Fibroblast of pulmonary artery (primary cell): Measurements from ENCODE around the gene ESR2.

Experiments used
- DNase-seq: peaks from one replicate; pipeline ENCODE4 v3.0.0-alpha.2; 2010; ENCODE audit warnings: low read depth
- H3K4me3 ChIP-seq: replicated peaks from 2 replicates; pipeline ENCODE4 v1.5.1; 2011; ENCODE audit warnings: low read depth, mild to moderate bottlenecking, control low read depth, low read length, moderate library complexity
- TF ChIP-seq, protein P1 (sequence below): IDR thresholded peaks from 2 replicates; pipeline ENCODE4 v1.5.1; 2011; ENCODE audit warnings: mild to moderate bottlenecking, control low read depth, low read length, inconsistent platforms; ENCODE audit errors: missing control alignments

Gene ESR2

DNA sequence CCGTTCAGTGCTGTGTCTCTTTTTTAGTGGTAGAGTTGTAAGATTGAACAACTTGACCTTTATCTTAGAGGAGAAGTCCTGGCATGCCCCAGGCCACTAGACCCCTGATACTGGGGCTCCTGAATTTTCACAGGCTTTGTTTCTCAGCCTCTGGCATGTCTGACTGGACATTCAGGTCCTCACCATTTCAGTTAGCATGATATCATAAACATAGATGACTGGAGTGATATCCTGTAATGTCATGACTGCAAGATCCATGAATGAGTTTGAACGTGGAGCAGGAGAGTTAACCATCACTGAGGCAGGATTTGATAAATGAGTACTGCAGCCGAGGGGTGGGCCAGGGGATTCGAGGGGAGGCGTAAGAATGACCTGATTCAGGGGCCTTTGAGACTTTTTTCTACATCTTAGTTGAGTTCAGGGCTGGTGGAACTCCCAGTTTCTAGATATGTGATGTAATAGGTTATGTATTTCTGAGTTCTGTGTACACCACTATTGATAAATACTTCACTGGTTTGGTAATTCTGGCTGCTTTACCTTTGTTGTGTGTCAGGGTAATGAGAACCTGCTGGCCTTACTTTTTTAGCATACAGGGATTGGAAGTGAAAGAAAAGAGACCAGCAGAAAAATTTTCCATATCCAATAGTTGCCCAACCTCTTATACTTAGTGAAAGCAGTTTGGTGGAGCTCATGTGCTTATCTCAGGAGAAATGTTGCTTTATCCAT is 224.4 kb downstream of the ESR2 start:
- TF ChIP-seq, protein P1, sequence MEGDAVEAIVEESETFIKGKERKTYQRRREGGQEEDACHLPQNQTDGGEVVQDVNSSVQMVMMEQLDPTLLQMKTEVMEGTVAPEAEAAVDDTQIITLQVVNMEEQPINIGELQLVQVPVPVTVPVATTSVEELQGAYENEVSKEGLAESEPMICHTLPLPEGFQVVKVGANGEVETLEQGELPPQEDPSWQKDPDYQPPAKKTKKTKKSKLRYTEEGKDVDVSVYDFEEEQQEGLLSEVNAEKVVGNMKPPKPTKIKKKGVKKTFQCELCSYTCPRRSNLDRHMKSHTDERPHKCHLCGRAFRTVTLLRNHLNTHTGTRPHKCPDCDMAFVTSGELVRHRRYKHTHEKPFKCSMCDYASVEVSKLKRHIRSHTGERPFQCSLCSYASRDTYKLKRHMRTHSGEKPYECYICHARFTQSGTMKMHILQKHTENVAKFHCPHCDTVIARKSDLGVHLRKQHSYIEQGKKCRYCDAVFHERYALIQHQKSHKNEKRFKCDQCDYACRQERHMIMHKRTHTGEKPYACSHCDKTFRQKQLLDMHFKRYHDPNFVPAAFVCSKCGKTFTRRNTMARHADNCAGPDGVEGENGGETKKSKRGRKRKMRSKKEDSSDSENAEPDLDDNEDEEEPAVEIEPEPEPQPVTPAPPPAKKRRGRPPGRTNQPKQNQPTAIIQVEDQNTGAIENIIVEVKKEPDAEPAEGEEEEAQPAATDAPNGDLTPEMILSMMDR = no peak
- no peak overlapping the region for H3K4me3 ChIP-seq
- no peak for DNase-seq

DNA sequence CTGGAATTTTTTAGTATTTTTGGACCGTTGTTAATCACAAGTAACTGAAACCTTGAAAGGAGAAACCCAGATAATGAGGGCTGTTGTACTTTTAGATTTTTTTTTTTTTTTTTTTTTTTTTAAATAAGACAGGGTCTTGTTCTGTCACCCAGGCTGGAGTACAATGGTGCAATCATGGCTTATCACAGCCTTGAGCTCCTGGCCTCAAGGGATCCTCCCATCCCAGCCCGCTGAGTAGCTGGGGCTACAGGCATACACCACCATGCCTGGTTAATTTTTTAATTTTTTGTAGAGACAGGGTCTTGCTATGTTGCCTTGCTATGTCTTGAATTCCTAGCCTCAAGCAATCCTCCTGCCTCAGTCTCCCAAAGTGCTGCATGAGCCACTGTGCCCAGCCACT is 229.7 kb downstream of the ESR2 start:
- TF ChIP-seq, protein P1 = no peak
- DNase-seq = no peak

DNA sequence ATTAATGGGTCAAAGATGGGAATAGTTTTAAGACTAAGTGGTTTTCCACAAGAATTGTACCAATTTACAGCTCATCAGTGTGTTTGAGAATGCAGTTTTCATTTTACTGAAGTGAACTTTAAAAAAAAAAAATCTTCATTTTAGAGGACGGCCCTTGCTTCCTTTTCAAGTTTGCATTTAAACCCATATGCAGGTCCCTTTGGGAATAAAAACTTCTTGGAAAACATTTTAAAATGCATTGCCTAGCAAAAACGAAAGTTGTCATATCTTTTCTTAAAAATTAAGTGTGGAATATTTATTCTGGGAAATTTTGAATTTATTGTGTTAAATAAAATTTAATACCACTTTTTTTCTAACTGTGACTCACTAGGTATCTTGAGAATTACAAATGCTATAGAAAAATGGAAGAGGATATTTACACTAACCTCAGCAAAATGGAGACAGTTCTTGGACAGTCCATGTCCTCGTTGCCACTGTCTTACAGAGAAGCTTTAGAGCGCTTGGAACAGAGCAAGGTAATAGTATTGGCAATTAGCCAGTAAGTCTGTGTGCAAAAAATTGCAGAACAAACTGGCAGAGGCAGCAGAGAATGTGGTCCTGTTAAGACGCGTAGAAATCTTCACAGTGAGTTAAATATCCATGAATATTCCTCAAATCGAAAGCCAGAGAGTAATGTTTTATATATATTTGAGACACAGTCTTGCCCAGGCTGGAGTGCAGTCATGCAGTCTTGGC is 231.6 kb downstream of the ESR2 start:
- TF ChIP-seq, protein P1 = no peak
- H3K4me3 ChIP-seq = no peak overlapping the region
- no peak for DNase-seq

More for the DNA sequence above, 229.7 kb downstream of the ESR2 start:
- H3K4me3 ChIP-seq = no peak overlapping the region

DNA sequence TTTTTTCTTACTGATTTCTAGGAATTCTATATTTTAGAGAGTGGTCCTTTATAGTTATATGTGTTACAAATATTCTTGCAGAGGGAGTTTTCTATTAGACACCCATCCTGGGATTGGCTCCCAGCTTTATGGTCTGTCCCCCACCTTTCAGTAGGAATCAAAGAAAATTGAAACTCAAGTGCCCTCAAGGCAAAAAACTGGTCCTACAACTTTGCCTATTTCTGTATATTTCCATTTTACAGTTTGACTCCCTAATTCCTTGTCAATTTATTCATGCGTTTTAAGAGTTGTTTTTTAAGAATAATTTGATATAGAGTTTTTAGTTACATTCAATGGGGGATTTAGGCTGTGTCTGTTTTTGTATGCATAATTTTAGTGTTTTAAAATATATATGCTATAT is 232.5 kb downstream of the ESR2 start:
- DNase-seq = no peak
- TF ChIP-seq, protein P1 = no peak
- H3K4me3 ChIP-seq = no peak overlapping the region

DNA sequence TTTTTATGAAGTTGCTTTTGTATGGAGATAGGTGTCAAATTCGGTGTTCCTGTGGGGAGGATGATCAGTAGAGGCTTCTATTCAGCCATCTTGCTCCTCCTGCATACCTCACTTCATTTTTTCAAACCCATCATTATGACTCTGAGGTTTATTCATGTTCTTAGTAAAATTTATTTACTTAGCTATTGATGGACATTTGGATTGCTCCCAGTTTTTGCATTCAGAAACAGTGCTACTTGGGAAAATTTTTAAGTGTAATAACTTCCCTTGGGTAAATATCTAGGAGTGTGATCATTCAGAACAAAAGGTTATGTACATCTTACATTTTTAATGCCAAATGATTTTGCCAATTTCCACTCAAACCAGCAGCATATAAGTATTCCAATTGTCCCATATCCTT is 233.1 kb downstream of the ESR2 start:
- DNase-seq = no peak
- no peak overlapping the region for H3K4me3 ChIP-seq
- TF ChIP-seq, protein P1 = no peak

DNA sequence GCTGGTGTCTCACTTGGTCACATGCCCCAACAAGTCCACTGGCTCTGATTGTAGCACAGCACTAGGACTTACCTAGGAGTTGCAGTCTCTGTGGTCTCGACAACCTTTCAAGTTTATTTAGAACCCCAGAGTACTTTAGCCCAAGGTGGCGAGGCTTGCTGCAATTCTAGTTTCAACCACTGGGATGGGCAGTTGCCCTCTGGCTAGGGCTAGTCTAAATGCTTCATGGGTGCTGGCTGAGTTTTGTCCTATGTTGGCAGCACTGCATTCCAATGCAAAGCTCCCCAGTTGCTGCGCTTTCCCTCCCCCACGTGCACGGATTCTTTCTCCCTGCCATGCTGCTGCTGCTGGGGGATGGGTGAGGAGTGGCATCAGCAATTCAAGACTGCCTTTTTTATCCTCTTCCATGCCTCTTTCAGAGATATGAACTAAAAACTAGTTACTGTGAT is 233.5 kb downstream of the ESR2 start:
- DNase-seq = peak; percentile 30
- H3K4me3 ChIP-seq = no peak overlapping the region
- TF ChIP-seq, protein P1 = peak; percentile 52

DNA sequence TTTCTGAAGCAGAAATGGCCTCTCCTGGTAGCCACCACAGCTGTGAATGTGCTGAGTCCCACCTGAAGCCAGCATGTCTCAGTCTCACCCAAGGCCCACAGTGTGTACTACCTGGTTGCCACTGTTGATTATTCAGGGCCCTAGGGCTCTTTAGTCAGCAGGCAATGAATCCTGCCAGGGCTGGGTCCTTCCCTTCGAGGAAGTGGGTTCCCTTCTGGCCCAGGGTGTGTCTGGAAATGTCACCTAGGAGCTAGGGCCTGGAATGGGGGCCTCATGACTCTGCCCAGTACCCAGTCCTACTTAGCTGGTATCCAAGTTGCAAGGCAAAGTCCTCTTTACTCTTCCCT is 234.0 kb downstream of the ESR2 start:
- DNase-seq = no peak
- TF ChIP-seq, protein P1 = no peak
- H3K4me3 ChIP-seq = no peak overlapping the region
